Fibroblast of lung (primary cell): Measurements from ENCODE around the gene ZNF587. TPM values are rescaled to one million over a fixed set of nuclear protein-coding genes. Genes with fewer than 3 reads are reported as not detected.
"Not testable (repeated sequence)": the region's sequence is repeated elsewhere in the genome, so short reads cannot be mapped to it uniquely, and the experiment has no call there.

Experiments used
- DNase-seq, 2 donors: peaks; one replicate each; pipeline versions ENCODE4 v3.0.0 to v3.0.0-alpha.2; 2010; ENCODE audit warnings: low read depth in 2 of 2
- H2AFZ ChIP-seq: 2 replicates; pipeline ENCODE4 v1.5.1; 2012; ENCODE audit warnings: low read length, control low read depth, inconsistent platforms
- H3K27ac ChIP-seq: 2 replicates; pipeline ENCODE4 v1.5.1; 2011; ENCODE audit warnings: low read length, control low read depth; ENCODE audit not compliant: insufficient read depth
- H3K27me3 ChIP-seq: 2 replicates; pipeline ENCODE4 v1.5.1; 2011; ENCODE audit warnings: mild to moderate bottlenecking, low read length; ENCODE audit not compliant: control insufficient read depth, insufficient read depth
- H3K36me3 ChIP-seq: 2 replicates; pipeline ENCODE4 v1.5.1; 2011; ENCODE audit warnings: low read length; ENCODE audit not compliant: control insufficient read depth, insufficient read depth
- H3K4me1 ChIP-seq: 2 replicates; pipeline ENCODE4 v1.5.1; 2011; ENCODE audit warnings: low read length; ENCODE audit not compliant: control insufficient read depth, insufficient read depth; ENCODE audit errors: extremely low read depth
- H3K4me2 ChIP-seq: 2 replicates; pipeline ENCODE4 v1.5.1; 2011; ENCODE audit warnings: low read length, control low read depth; ENCODE audit not compliant: insufficient read depth; ENCODE audit errors: extremely low read depth
- H3K4me3 ChIP-seq, 4 experiments: fragments of 200-600 bp in 1 of 4; sonication (generic) in 1 of 4; replicated peaks in 1 of 4; 2 replicates each; pipeline ENCODE4 v1.5.1; 2011 to 2016; ENCODE audit warnings: low read length in 4 of 4, low read depth in 3 of 4, mild to moderate bottlenecking in 3 of 4, control low read depth in 2 of 4, inconsistent platforms in 1 of 4, mixed read lengths in 1 of 4; ENCODE audit not compliant: insufficient read depth in 1 of 4; ENCODE audit errors: control extremely low read depth in 1 of 4
- H3K79me2 ChIP-seq: 2 replicates; pipeline ENCODE4 v1.5.1; 2012; ENCODE audit warnings: mild to moderate bottlenecking, low read length, inconsistent platforms; ENCODE audit not compliant: control insufficient read depth, insufficient read depth
- H3K9ac ChIP-seq: 2 replicates; pipeline ENCODE4 v1.5.1; 2011; ENCODE audit warnings: mild to moderate bottlenecking, low read length, control low read depth; ENCODE audit not compliant: insufficient read depth
- H3K9me3 ChIP-seq: 2 replicates; pipeline ENCODE4 v1.5.1; 2012; ENCODE audit warnings: low read depth, low read length; ENCODE audit not compliant: control insufficient read depth, insufficient read depth
- H4K20me1 ChIP-seq: 2 replicates; pipeline ENCODE4 v1.5.1; 2011; ENCODE audit warnings: low read length; ENCODE audit not compliant: control insufficient read depth, insufficient read depth; ENCODE audit errors: extremely low read depth
- EZH2 ChIP-seq: IDR thresholded peaks from 2 replicates; pipeline ENCODE4 v1.5.1; 2012; ENCODE audit warnings: low read length, control low read depth, mild to moderate bottlenecking; ENCODE audit errors: missing control alignments
- polyA plus RNA-seq, 2 donors: library from polyadenylated mRNA; depleted of rRNA in 1 of 2; stranded (reverse) in 1 of 2; unstranded in 1 of 2; fragments of >200 nt; gene quantifications; 2 replicates each; pipeline ENCODE4 v1.2.1, GENCODE V29; 2011 to 2012; ENCODE audit warnings: missing spikeins in 1 of 2
- total RNA-seq: library from RNA; depleted of rRNA; stranded (reverse); fragments of >200 nt; gene quantifications from 2 replicates; pipeline ENCODE4 v1.2.1, GENCODE V29; 2014
- TF ChIP-seq, protein P1 (sequence below), 2 donors: IDR thresholded peaks in 1 of 2; conservative IDR thresholded peaks in 1 of 2; 1 replicate in 1 of 2; 2 replicates in 1 of 2; pipeline ENCODE4 v1.5.1; 2011 to 2012; ENCODE audit warnings: low read length in 2 of 2, control low read depth in 1 of 2, inconsistent platforms in 1 of 2, low read depth in 1 of 2, mild to moderate bottlenecking in 1 of 2

Gene ZNF587
- total and polyA plus RNA-seq, 2 donors (not counting 1 experiment from before 2014, with no cell fraction given): 8.8 to 23.6 TPM

- Histone ChIP-seq H3K36me3 (no peaks in the 10 kb centered on the region), H3K27me3 (no peaks in the 10 kb centered on the region), H3K27ac (no peak overlapping the region), H3K9ac (no peak overlapping the region), H3K4me3 (peak overlapping the region; percentile 76 to 84 (median 82)), H3K9me3 (no peaks in the 10 kb centered on the region), H3K4me1 (no peaks in the 10 kb centered on the region), H2AFZ (no peak overlapping the region), H3K4me2 (peak overlapping the region; percentile 84), H4K20me1 (no peaks in the 10 kb centered on the region), H3K79me2 (peaks cover 15% of the 10 kb centered on the region)
- DNase-seq: peak in 1 of 2 donors; percentile 55
- TF ChIP-seq, protein P1, sequence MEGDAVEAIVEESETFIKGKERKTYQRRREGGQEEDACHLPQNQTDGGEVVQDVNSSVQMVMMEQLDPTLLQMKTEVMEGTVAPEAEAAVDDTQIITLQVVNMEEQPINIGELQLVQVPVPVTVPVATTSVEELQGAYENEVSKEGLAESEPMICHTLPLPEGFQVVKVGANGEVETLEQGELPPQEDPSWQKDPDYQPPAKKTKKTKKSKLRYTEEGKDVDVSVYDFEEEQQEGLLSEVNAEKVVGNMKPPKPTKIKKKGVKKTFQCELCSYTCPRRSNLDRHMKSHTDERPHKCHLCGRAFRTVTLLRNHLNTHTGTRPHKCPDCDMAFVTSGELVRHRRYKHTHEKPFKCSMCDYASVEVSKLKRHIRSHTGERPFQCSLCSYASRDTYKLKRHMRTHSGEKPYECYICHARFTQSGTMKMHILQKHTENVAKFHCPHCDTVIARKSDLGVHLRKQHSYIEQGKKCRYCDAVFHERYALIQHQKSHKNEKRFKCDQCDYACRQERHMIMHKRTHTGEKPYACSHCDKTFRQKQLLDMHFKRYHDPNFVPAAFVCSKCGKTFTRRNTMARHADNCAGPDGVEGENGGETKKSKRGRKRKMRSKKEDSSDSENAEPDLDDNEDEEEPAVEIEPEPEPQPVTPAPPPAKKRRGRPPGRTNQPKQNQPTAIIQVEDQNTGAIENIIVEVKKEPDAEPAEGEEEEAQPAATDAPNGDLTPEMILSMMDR (conservative IDR thresholded peaks at IDR 0.05 in 1 of 2, IDR thresholded peaks at IDR 0.05 in 1 of 2; ENCODE audit: low read depth in 1 of 2, low read length in 2 of 2): no peak
- TF ChIP-seq EZH2: no peak
Measured at GRCh38 chr19:57887195-57887941, 37.7 kb downstream of the ZNF587 start.

- Histone ChIP-seq H3K4me2 (peak overlapping the region; percentile 84), H3K4me3 (peak overlapping the region; percentile 76 to 84 (median 82)), H2AFZ (peak overlapping the region; percentile 94), H3K79me2 (peaks cover 15% of the 10 kb centered on the region), H3K36me3 (no peaks in the 10 kb centered on the region), H3K27me3 (no peaks in the 10 kb centered on the region), H3K4me1 (no peaks in the 10 kb centered on the region), H3K9ac (peak overlapping the region; percentile 64), H3K9me3 (no peaks in the 10 kb centered on the region), H3K27ac (peak overlapping the region; percentile 77), H4K20me1 (no peaks in the 10 kb centered on the region)
- no peak for TF ChIP-seq EZH2
- TF ChIP-seq, protein P1 (conservative IDR thresholded peaks at IDR 0.05 in 1 of 2, IDR thresholded peaks at IDR 0.05 in 1 of 2; ENCODE audit: low read depth in 1 of 2, low read length in 2 of 2): no peak
- no peak for DNase-seq
Measured at GRCh38 chr19:57888107-57888559, 38.5 kb downstream of the ZNF587 start.

DNA sequence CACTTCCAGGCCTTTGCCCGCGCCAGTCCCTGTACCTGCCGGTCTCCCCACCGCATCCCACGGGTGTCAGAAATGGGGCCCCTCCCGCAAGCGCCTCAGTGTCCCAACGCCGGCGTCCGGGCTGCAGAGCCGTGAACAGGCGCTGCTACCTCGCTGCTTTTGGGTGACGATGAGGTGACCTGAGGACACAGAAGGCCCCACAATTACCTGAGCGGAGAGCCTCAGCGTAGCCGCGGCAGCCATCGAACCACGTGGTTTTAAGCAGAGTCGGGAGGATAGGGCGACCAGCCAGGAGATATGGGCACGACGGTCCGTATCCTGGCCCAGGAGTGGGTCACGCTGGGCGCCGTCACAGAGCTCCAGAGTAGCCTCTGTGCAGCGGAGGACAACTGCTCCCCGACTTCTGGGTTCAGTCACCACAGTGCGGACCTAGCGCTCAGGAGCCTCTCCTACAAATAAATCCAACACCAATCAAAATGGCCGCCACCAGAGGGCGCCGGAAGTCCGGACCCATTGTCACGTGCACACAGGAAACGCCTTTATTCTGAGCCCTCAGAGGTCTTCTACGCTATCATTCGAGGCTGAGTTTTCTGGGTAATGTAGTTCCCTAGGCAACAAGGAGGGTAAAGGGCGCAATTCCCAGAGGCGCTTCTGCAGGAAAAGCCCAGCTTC is 39.0 kb downstream of the ZNF587 start, which contains the start of gene ZNF814:
Gene ZNF814 (minus strand): TSS at position 478 of the 672 bp plus-strand sequence. CDS start 235 bp downstream, at position 243.
- Histone ChIP-seq H2AFZ (peak within 1 kb of the TSS; percentile 94), H4K20me1 (no peaks in the 10 kb centered on the region), H3K27me3 (no peaks in the 10 kb centered on the region), H3K27ac (peak within 1 kb of the TSS; percentile 77), H3K9me3 (no peaks in the 10 kb centered on the region), H3K4me2 (peak within 1 kb of the TSS; percentile 84), H3K4me3 (peak within 1 kb of the TSS; percentile 76 to 84 (median 82)), H3K9ac (peak within 1 kb of the TSS; percentile 64), H3K36me3 (no peaks in the 10 kb centered on the region), H3K79me2 (peaks cover 15% of the 10 kb centered on the region), H3K4me1 (no peaks in the 10 kb centered on the region)
- TF ChIP-seq, protein P1 (conservative IDR thresholded peaks at IDR 0.05 in 1 of 2, IDR thresholded peaks at IDR 0.05 in 1 of 2; ENCODE audit: low read depth in 1 of 2, low read length in 2 of 2): peak; percentile 40 to 42
- no peak for TF ChIP-seq EZH2
- peak; percentile 75 to 91 for DNase-seq

GRCh38 chr19:57890706-57891105 is 41.0 kb downstream of the ZNF587 start:
- H3K4me3 ChIP-seq, H3K27ac ChIP-seq, H4K20me1 ChIP-seq, H2AFZ ChIP-seq, H3K9ac ChIP-seq, H3K9me3 ChIP-seq, H3K4me2 ChIP-seq, H3K4me1 ChIP-seq, H3K27me3 ChIP-seq, H3K36me3 ChIP-seq: not testable (repeated sequence)
- peaks cover 13% of the 10 kb centered on the region for H3K79me2 ChIP-seq
- peak; percentile 52 to 97 for DNase-seq
